Activated CD8-positive, alpha-beta memory T cell treated with anti-CD3 and anti-CD28 coated beads for 48 hours (primary cell): ENCODE data around the gene HCFC1R1.

Experiments
- DNase-seq, 3 experiments: peaks; one replicate each; pipeline ENCODE4 v3.0.0-alpha.2; 2020; ENCODE audit warnings: low read depth in 2 of 3, low spot score in 2 of 3

HCFC1R1 gene

DNA sequence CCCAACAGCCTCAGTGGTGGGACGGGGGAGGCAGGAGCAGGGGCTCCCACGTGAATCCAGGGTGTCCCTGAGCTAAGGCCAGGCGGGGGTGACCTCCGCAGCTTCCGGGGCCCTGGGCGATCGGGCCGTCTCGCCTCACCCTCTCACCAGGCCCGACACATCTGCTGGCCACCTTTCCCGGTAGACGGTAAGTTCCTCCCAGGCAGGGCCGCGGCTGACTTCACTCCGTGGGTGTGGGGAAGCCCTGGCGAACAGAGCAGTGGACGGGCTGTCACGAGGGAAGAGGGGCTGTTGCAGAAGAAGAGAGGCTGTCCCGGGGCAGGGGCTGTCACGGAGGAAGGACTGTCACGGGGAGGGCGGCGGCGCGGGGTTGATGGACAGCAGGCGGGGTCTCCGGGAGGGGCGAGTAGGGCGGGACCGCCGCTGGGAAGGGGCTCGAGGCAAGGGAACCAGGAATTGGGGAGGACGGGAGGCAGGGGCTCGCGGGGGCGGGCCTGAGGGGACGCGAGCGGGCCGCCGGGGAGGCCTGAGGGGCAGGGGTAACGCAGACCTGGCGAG lies 44.0 kb downstream of the HCFC1R1 start:
- no peak for DNase-seq

DNA sequence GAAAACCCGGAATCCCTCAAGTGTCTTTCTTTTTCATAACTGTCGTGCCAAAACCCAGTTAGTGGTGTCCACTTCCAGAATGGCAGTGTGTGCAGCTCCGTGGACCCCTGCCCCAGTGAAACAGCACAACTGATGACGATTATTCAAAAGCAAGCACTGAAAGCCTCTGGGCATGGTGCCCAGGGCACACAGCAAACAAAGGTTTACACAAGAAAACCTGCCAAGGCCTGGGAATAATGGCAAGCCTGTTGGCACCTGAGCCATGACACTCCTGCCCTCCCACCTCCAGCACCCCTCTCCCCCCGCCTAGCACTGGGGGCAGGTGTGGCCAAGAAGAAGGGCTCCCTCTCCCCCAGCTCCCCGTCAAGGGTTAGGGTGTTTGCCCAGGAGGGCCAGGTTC lies 46.3 kb downstream of the HCFC1R1 start:
- DNase-seq = no peak

DNA sequence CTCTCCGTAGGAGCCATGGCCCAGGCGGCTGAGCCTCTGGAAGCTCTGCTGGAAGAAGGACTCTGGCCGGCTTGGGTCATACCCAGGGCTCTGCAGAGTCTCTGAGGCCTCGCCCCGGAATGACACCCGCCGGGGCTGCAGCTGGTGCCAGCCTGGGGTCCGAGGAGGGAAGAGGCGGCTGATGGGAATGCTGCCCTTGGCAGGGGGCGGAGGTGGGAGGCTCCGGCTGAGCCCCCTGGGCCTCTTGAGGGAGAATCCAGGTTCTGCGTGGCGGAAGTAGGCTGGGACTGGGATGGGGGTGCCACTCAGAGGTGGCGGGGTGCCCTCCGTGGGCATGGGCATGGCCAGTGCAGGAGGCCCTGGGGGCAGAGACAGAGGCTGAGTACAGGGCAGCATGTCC lies 47.1 kb downstream of the HCFC1R1 start:
- no peak for DNase-seq

- no peak for DNase-seq
Measured at GRCh38 chr16:2976201-2976600, 47.5 kb downstream of the HCFC1R1 start.

GRCh38 chr16:2975161-2975795 lies 48.5 kb downstream of the HCFC1R1 start:
- DNase-seq = no peak

GRCh38 chr16:2974319-2975056 lies 49.3 kb downstream of the HCFC1R1 start:
- DNase-seq = no peak

DNA sequence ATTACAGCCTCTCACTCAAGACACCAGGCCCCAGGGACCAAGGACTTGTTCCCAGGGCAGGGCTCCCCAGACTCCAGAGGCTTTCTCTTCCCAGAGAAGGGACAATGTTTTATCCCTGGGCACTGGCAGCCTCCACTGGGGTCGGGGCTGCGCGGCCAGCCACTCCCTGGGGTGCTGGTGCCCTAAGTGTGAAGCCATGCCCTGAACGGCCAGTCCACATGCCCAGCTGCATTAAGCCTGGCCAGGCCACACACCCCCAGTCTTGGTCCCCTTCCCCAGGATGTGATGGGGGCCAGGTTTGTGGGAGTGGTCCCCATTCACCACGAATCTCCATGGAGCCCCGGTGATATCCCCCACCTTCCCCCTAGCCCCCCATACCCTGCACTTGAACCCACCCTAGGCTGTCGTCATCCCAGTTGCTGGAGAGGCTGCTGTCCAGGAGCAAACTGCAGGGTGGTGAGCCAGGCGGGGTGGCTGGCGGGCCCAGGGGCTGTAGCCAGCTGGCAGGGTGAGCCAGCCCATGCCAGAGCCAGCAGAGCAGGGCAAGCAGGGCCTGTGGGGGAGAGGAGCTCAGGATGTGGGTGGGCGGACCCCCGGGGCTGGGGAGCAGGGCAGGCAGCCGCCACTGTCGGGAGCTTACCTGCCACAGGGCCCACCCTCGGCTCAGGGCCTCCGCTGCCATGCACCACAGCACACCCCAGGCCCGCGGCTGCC lies 50.0 kb downstream of the HCFC1R1 start:
- no peak for DNase-seq

DNA sequence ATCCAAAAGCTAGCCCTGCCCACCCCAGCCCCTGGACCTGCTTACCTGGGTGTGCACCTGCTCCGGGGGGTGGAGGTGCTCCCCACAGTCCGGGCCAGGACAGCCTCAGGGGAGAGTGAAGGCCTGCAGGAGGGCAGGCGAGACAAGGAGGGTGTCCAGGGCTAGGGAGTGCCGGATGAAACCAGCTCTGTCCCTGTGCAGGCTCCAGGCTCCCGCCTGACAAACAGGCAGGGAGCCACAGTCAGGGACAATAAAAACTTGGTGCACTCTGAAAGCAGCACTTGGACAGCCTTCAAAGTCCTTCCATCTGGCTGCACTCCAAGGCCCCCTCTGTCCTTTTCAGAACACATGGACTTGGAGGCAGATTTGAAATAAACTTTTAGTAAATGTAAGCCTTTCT lies 50.6 kb downstream of the HCFC1R1 start:
- no peak for DNase-seq
